HL-60 (cell line): ENCODE data around the gene TMEM98.
"Not testable (repeated sequence)": the region's sequence is repeated elsewhere in the genome, so short reads cannot be mapped to it uniquely, and the experiment has no call there.

Source experiments
- DNase-seq, 2 experiments: peaks; one replicate each; pipeline ENCODE4 v3.0.0-alpha.2; 2010 to 2020; ENCODE audit warnings: low read depth in 1 of 2, low spot score in 1 of 2
- H3K27ac ChIP-seq: fragments of 250-450 bp; sonication (Bioruptor Pico); replicated peaks from 2 replicates; pipeline ENCODE4 v1.5.1; 2020; ENCODE audit warnings: mild to moderate bottlenecking, moderate library complexity
- H3K27me3 ChIP-seq: fragments of 250-450 bp; sonication (Bioruptor Pico); 2 replicates; pipeline ENCODE4 v1.5.1; 2021; ENCODE audit warnings: mild to moderate bottlenecking, moderate library complexity; ENCODE audit not compliant: insufficient read depth, poor library complexity, severe bottlenecking
- H3K4me3 ChIP-seq: replicated peaks from 2 replicates; pipeline ENCODE4 v1.5.1; 2011; ENCODE audit warnings: mild to moderate bottlenecking, control low read depth, low read length; ENCODE audit not compliant: insufficient read depth
- GABPA ChIP-seq: IDR thresholded peaks from 2 replicates; pipeline ENCODE4 v1.6.1; 2012; ENCODE audit warnings: low read depth
- POLR2AphosphoS5 ChIP-seq: IDR thresholded peaks from 2 replicates; pipeline ENCODE4 v1.6.1; 2012; ENCODE audit warnings: low read depth
- REST ChIP-seq: IDR thresholded peaks from 2 replicates; pipeline ENCODE4 v1.6.1; 2012; ENCODE audit warnings: low read depth; ENCODE audit not compliant: insufficient replicate concordance
- SPI1 ChIP-seq: IDR thresholded peaks from 2 replicates; pipeline ENCODE4 v1.6.1; 2012; ENCODE audit warnings: low read depth, mild to moderate bottlenecking, borderline replicate concordance
- TF ChIP-seq, protein P1 (sequence below): IDR thresholded peaks from one replicate; pipeline ENCODE4 v1.5.1; 2011; ENCODE audit warnings: low read length, control low read depth, inconsistent platforms; ENCODE audit not compliant: insufficient read depth

Gene TMEM98

DNA sequence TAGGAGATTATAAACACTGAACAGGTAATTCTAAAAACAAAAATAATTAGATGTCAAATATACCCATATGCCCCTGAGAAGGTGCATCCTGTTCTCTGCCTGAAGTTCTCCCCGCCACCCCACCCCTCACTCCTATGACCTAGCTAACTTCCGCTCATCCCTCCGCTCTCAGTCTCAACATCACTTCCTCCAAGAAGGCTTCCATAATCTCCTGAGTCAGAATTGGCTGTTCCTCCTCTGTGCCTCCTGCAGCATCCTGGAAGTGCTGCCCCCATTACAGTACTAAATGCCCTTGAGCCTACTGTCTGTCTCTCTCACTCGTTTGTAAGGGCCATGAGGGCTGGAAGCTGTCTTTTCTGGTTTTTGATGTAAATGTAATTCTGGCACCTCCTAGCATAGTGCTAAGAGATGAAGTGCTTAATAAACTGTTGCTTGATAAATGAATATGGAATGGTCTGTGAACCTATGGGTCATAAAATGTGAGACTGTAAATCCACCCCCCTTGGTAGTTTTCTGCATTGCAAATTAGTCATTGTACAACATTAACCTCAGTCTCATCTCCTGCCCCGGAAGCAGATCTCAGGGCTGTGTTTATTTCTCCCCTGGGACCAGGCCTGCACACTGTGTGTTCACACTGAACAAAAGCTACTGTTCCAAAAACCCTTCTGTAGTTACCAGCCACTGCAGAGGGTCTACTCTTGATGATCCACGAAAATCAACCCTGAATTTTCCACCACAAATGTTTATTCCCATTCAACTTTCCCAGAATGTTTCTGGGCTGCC, 47.1 kb upstream of the TMEM98 start:
- Histone ChIP-seq H3K27me3 (peaks cover 11% of the 10 kb centered on the region), H3K4me3 (no peak overlapping the region), H3K27ac (no peak overlapping the region)
- no peak for DNase-seq
- TF ChIP-seq, protein P1, sequence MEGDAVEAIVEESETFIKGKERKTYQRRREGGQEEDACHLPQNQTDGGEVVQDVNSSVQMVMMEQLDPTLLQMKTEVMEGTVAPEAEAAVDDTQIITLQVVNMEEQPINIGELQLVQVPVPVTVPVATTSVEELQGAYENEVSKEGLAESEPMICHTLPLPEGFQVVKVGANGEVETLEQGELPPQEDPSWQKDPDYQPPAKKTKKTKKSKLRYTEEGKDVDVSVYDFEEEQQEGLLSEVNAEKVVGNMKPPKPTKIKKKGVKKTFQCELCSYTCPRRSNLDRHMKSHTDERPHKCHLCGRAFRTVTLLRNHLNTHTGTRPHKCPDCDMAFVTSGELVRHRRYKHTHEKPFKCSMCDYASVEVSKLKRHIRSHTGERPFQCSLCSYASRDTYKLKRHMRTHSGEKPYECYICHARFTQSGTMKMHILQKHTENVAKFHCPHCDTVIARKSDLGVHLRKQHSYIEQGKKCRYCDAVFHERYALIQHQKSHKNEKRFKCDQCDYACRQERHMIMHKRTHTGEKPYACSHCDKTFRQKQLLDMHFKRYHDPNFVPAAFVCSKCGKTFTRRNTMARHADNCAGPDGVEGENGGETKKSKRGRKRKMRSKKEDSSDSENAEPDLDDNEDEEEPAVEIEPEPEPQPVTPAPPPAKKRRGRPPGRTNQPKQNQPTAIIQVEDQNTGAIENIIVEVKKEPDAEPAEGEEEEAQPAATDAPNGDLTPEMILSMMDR: no peak
- TF ChIP-seq REST (no peak), SPI1 (no peak), POLR2AphosphoS5 (no peak), GABPA (no peak)

DNA sequence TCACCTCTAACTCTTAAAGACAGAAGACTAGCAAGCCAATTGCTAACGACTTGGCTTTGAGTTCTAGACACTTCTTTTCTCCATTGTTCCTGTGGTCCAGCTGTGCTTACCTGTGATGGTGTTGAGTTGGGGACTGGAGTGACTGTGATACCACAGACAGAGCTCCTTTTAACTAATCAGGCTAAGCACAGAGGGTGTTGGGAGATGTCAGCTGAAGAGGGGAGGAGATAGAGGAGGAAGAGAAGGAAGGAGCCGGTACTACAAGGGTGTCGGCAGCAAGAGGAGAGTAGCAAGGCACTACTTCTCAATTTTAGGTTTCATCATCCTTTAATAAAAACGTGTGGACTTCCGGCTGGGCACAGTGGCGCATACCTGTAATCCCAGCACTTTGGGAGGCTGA, 45.9 kb upstream of the TMEM98 start:
- peaks cover 5% of the 10 kb centered on the region for H3K27me3 ChIP-seq
- H3K27ac ChIP-seq: no peak overlapping the region
- no peak overlapping the region for H3K4me3 ChIP-seq
- DNase-seq: no peak
- no peak for TF ChIP-seq POLR2AphosphoS5
- TF ChIP-seq, protein P1: no peak
- TF ChIP-seq REST: no peak
- TF ChIP-seq GABPA: no peak
- TF ChIP-seq SPI1: no peak

GRCh38 chr17:32882734-32883133, 45.2 kb upstream of the TMEM98 start:
- H3K27me3 ChIP-seq: peaks cover 5% of the 10 kb centered on the region
- no peak for DNase-seq
- no peak overlapping the region for H3K27ac ChIP-seq
- H3K4me3 ChIP-seq: no peak overlapping the region
- TF ChIP-seq GABPA (no peak), REST (no peak), POLR2AphosphoS5 (no peak), SPI1 (no peak)
- TF ChIP-seq, protein P1: no peak

GRCh38 chr17:32886951-32887350, 41.0 kb upstream of the TMEM98 start:
- H3K27me3 ChIP-seq, DNase-seq, H3K27ac ChIP-seq, H3K4me3 ChIP-seq: not testable (repeated sequence)

DNA sequence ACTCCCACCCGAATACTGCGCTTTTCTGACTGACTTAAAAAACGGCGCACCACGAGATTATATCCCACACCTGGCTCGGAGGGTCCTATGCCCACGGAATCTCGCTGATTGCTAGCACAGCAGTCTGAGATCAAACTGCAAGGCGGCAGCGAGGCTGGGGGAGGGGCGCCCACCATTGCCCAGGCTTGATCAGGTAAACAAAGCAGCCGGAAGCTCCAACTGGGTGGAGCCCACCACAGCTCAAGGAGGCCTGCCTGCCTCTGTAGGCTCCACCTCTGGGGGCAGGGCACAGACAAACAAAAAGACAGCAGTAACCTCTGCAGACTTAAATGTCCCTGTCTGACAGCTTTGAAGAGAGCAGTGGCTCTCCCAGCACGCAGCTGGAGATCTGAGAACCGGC, 40.5 kb upstream of the TMEM98 start:
- not testable (repeated sequence) for H3K27me3 ChIP-seq, H3K4me3 ChIP-seq, DNase-seq, H3K27ac ChIP-seq
